Breast epithelium (tissue), 4 donors: ENCODE measurements around the gene PRDM2. TPM values are rescaled to one million over a fixed set of nuclear protein-coding genes. Genes with fewer than 3 reads are reported as not detected.

Experiments
- DNase-seq, 2 donors: peaks; one replicate each; pipeline ENCODE4 v3.0.0-alpha.2; 2019; ENCODE audit warnings: low spot score in 2 of 2
- H3K27ac ChIP-seq, 2 donors: fragments of 200-600 bp; sonication (generic) in 1 of 2; one replicate each; pipeline ENCODE4 v1.5.1; 2016 to 2019; ENCODE audit warnings: mild to moderate bottlenecking in 1 of 2
- H3K27me3 ChIP-seq, 2 donors: fragments of 200-600 bp; sonication (generic) in 1 of 2; one replicate each; pipeline versions ENCODE4 v1.5.1 to v1.6.0; 2017 to 2019; ENCODE audit warnings: control low read depth in 1 of 2, mild to moderate bottlenecking in 1 of 2
- H3K36me3 ChIP-seq: fragments of 200-600 bp; one replicate; pipeline ENCODE4 v1.5.1; 2019
- H3K4me1 ChIP-seq, 2 donors: fragments of 200-600 bp; sonication (generic); one replicate each; pipeline ENCODE4 v1.5.1; 2016 to 2019; ENCODE audit warnings: control low read depth in 1 of 2
- H3K4me3 ChIP-seq, 3 donors: fragments of 200-600 bp; sonication (generic); 1 replicate in 2 of 3; 2 replicates in 1 of 3; pipeline ENCODE4 v1.5.1; 2016 to 2019; ENCODE audit warnings: mild to moderate bottlenecking in 3 of 3, moderate library complexity in 2 of 3
- H3K9me3 ChIP-seq, 2 donors: fragments of 200-600 bp; sonication (generic) in 1 of 2; one replicate each; pipeline ENCODE4 v1.5.1; 2016 to 2019; ENCODE audit warnings: control low read depth in 1 of 2
- POLR2A ChIP-seq: fragments of 450-650 bp; IDR thresholded peaks from one replicate; pipeline ENCODE4 v1.6.1; 2016; ENCODE audit warnings: antibody characterized with exemption, mild to moderate bottlenecking, moderate library complexity
- POLR2AphosphoS5 ChIP-seq, 3 donors: sonication (generic); formaldehyde crosslinking; IDR thresholded peaks; one replicate each; pipeline ENCODE4 v1.6.1; 2017; ENCODE audit warnings: antibody characterized with exemption in 3 of 3
- intact Hi-C: fragments of 100-400 bp; cut with DNase I; formaldehyde crosslinking; loops from one replicate; pipeline ENCODE4 v1.15.1; 2023; ENCODE audit warnings: low total_unique reads
- total RNA-seq, 3 donors: library from RNA; depleted of rRNA; stranded (reverse); fragments of >200 nt; gene quantifications; one replicate each; pipeline ENCODE4 v1.1.0, GENCODE V29; 2016
- TF ChIP-seq, protein P1 (sequence below), 3 donors: fragments of 450-650 bp; IDR thresholded peaks; one replicate each; pipeline ENCODE4 v1.5.1; 2016 to 2017; ENCODE audit warnings: antibody characterized with exemption in 3 of 3, mild to moderate bottlenecking in 3 of 3, moderate library complexity in 3 of 3

The PRDM2 gene
- total RNA-seq, 3 donors from 2014 or later, result 45.6 to 57.1 (median 47.2) TPM

DNA sequence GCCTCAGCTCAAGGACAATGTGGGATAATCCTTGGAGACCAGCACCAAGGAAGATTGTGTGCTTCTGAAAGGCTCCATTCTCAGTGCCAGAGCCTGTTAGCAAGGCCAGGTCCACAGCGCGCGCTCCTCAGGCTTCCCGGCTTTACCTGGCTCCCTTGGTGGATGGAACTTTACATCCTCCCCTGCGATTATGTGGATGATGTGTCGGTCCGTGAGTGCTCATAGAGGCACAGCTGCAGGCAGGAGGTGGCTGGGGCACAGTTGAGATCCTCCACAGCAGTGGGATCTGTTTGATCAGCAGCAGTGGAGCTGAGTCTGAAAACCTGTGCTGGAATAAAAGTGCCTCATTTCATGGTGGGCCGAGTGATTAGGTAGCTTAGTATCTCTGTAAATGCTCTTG is 62.7 kb downstream of the PRDM2 start:
- DNase-seq, result no peak
- H3K4me1 ChIP-seq, result peaks cover 0 to 22% of the 10 kb centered on the region in 2 donors

DNA sequence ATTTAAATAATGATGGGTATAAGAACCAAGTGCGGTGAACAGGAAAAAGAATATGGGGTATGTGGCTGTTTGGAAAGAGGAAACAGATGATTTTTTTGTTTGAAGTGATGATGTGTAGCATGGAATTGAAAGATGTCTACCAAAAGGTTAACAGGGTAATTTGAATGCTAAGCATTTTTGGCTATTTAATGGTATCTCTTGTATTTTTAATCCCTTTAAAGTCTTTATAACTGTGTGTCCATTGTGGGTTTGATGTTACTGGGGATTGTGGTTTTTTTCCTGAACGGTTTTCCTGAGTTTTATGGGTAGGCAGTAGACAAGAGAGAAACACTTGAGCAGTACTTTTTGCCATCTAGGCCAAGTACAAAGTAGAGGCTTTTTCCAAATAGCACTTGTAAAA is 63.2 kb downstream of the PRDM2 start:
- intact Hi-C loops, result no loop called here
- Histone ChIP-seq H3K27ac (peak overlapping the region in 1 of 2 donors; percentile 78), H3K4me3 (no peak overlapping the region), H3K4me1 (peaks cover 0 to 22% of the 10 kb centered on the region in 2 donors), H3K27me3 (no peaks in the 10 kb centered on the region), H3K36me3 (no peaks in the 10 kb centered on the region), H3K9me3 (no peaks in the 10 kb centered on the region)
- TF ChIP-seq POLR2A (no peak), POLR2AphosphoS5 (IDR thresholded peaks at IDR 0.05) (no peak)
- TF ChIP-seq, protein P1, sequence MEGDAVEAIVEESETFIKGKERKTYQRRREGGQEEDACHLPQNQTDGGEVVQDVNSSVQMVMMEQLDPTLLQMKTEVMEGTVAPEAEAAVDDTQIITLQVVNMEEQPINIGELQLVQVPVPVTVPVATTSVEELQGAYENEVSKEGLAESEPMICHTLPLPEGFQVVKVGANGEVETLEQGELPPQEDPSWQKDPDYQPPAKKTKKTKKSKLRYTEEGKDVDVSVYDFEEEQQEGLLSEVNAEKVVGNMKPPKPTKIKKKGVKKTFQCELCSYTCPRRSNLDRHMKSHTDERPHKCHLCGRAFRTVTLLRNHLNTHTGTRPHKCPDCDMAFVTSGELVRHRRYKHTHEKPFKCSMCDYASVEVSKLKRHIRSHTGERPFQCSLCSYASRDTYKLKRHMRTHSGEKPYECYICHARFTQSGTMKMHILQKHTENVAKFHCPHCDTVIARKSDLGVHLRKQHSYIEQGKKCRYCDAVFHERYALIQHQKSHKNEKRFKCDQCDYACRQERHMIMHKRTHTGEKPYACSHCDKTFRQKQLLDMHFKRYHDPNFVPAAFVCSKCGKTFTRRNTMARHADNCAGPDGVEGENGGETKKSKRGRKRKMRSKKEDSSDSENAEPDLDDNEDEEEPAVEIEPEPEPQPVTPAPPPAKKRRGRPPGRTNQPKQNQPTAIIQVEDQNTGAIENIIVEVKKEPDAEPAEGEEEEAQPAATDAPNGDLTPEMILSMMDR (IDR thresholded peaks at IDR 0.05), result no peak
- DNase-seq, result no peak

More for the DNA sequence above, 62.7 kb downstream of the PRDM2 start:
- Histone ChIP-seq H3K27ac (peak overlapping the region; percentile 46 to 78), H3K36me3 (no peaks in the 10 kb centered on the region), H3K9me3 (no peaks in the 10 kb centered on the region), H3K4me3 (no peak overlapping the region), H3K27me3 (no peaks in the 10 kb centered on the region)
- no peak for TF ChIP-seq POLR2A
- TF ChIP-seq, protein P1 (IDR thresholded peaks at IDR 0.05), result no peak
- no peak for TF ChIP-seq POLR2AphosphoS5 (IDR thresholded peaks at IDR 0.05)
- intact Hi-C loops, result no loop called here

DNA sequence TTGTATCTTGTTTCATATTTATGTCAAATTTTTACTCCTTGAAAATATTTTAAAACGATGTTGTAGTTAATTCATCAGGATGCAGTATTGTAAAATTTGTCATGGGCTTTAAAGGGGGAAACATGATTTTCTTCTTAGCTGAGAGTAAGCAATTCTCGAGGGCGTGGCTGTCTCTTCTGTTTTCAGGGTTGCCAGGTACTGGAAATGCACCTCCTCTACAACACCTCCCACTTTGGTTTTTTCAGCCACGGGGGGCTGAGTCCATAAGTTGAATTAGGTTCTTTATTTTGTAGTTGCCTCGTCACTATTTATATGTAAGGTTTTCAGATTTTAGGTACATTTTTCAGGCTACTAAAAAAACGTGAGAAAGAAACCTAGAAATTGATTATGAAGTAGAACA is 64.0 kb downstream of the PRDM2 start:
- Histone ChIP-seq H3K4me3 (no peak overlapping the region), H3K9me3 (no peaks in the 10 kb centered on the region), H3K36me3 (no peaks in the 10 kb centered on the region), H3K4me1 (peaks cover 0 to 22% of the 10 kb centered on the region in 2 donors), H3K27ac (peak overlapping the region in 1 of 2 donors; percentile 78), H3K27me3 (no peaks in the 10 kb centered on the region)
- intact Hi-C loops, result no loop called here
- TF ChIP-seq POLR2AphosphoS5 (IDR thresholded peaks at IDR 0.05), result no peak
- TF ChIP-seq, protein P1 (IDR thresholded peaks at IDR 0.05), result no peak
- TF ChIP-seq POLR2A, result no peak
- DNase-seq, result no peak

DNA sequence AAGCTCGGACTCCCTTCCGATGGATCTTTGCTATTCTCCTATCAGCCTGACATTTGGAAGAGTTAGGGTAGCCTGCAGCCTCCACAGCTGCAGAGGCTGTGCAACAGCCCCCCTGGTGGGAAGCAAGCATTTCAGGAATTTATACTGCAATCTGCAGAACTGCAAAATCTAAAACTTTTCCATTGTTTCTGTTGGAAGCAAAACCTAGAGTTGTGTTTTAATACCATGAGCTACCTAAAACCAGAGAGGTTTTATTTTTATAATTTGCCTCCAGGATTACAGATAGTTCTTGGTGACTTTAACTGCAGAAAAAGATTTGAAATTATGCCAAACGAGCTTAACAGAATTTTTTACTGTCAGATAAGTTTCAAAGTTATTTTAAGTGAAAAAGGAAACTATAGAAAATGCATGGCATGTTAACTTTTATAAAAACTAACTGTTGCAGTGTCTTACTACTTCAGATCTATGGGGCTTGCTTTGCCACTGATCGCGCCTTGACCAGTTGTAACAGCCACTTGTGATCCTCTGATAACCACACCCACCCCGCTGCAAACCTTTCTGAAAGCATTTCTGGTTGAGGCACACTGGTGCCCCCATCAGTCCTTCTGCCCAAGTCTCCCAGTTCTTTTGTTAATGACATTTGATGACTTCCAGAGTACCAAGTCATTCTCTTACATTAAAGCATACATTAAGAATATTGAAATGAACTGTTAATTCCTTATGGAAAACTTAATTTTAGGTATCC is 64.8 kb downstream of the PRDM2 start:
- H3K4me1 ChIP-seq, result peaks cover 0 to 22% of the 10 kb centered on the region in 2 donors
- H3K9me3 ChIP-seq, result no peaks in the 10 kb centered on the region
- TF ChIP-seq POLR2A (no peak), POLR2AphosphoS5 (IDR thresholded peaks at IDR 0.05) (no peak)
- TF ChIP-seq, protein P1 (IDR thresholded peaks at IDR 0.05), result no peak
- intact Hi-C loops, result no loop called here
- H3K36me3 ChIP-seq, result no peaks in the 10 kb centered on the region
- DNase-seq, result no peak
- no peaks in the 10 kb centered on the region for H3K27me3 ChIP-seq
- no peak overlapping the region for H3K4me3 ChIP-seq
- H3K27ac ChIP-seq, result no peak overlapping the region
